ENCODE measurements around the gene DNM3. TPM values are rescaled to one million over a fixed set of nuclear protein-coding genes. Genes with fewer than 3 reads are reported as not detected.
A peak's percentile ranks its signal among the peaks of the same experiment; 100 is the strongest.

Gene DNM3
- total and polyA plus RNA-seq, 9 of the 15 experiments (the other 6 are each of a cell fraction or from before 2014, with no cell fraction given) = 0.08 to 0.36 (median 0.22) TPM; not detected in 1

DNA sequence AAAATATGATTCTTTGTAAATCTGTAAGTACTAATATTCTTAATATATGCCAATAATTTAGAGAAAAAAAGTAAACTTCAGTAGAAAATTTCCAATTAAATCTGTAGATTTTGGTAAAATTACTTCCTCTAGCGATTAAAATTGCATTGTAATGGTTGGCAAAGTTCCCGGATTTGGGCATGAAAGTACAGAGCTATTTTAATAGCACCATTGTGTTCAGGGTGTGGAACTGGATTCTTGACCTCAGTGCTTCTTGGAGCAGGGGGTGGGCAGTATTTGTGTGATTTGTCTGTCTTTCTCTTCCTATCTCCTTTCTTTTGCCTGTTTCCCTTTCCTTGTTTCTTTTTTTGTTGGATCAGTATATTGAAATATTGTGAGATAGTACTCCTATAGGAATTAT lies 72.1 kb downstream of the DNM3 start:
- Histone ChIP-seq H3K4me1 (replicated peaks in 1 of 2; ENCODE audit: control insufficient read depth in 2 of 2, insufficient read depth in 2 of 2, low read length in 2 of 2) (no peaks in the 10 kb centered on the region), H3K4me3 (no peak overlapping the region), H2AFZ (ENCODE audit: low read depth, low read length) (no peak overlapping the region), H3K9ac (ENCODE audit: insufficient read depth in 1 of 2, low read depth in 2 of 2, low read length in 2 of 2) (no peak overlapping the region), H3K36me3 (ENCODE audit: control insufficient read depth, insufficient read depth, low read length) (no peaks in the 10 kb centered on the region), H3K4me2 (ENCODE audit: insufficient read depth, low read length) (no peak overlapping the region), H3K79me2 (ENCODE audit: control insufficient read depth, insufficient read depth, low read length) (no peaks in the 10 kb centered on the region), H3K9me3 (replicated peaks; ENCODE audit: control insufficient read depth, insufficient read depth, low read depth, low read length) (no peaks in the 10 kb centered on the region), H4K20me1 (replicated peaks; ENCODE audit: control insufficient read depth, insufficient read depth, low read length) (no peaks in the 10 kb centered on the region), H3K27ac (ENCODE audit: extremely low read depth, low read depth, low read length) (no peak overlapping the region), H3K27me3 (ENCODE audit: control insufficient read depth in 2 of 2, insufficient read depth in 2 of 2, low read length in 2 of 2) (no peaks in the 10 kb centered on the region; a peak in 1 of 5 replicates), H3K9me1 (ENCODE audit: control insufficient read depth, insufficient read depth, low read length) (no peaks in the 10 kb centered on the region)
- ChIA-PET CTCF (ENCODE audit: low intra/inter-chr PET ratio) (no interaction called here), POLR2A (no interaction called here)
- intact Hi-C loops (cut with micrococcal nuclease) (no loop called here), in situ Hi-C loops (cut with MboI) (no loop called here)
- DNase-seq (ENCODE audit: extremely low read depth in 1 of 4, low spot score in 3 of 4) = no peak
- no peak for FAIRE-seq
- no peak for ATAC-seq
- 0% methylated on average over 2 of the region's 2 CpGs for WGBS (ENCODE audit: insufficient coverage, low coverage, missing lambda C conversion rate)
- no TSS peak for BruUV-seq (replicated peaks)
- 0 out of 2 replicates have a peak, but pooled peaks have one; percentile 15 for TF ChIP-seq NFIC (IDR thresholded peaks at IDR 0.05)
- no peak for TF ChIP-seq ZNF133 (CRISPR knock-in tag; IDR thresholded peaks at IDR 0.05)

DNA sequence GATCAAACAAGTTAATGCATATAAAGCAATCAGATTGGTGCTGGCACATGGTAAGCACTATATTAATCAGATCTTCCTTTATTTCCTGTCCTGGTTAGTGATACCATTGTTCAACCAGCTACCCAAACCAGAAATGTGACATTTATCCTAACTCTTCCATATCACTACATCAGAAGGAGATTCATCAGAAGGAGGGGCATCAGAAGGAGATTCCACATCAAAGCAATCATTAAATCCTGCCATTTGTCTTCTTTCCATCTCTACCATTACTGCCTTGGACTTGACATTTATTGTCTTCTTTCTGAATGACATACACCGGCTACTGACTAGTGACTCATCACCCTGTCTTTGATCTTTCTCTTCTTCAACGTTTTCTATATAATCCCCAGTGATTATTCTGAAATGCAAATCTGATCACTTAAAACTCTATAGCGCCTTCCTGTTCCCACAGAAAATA lies 75.0 kb downstream of the DNM3 start:
- H3K79me2 ChIP-seq (ENCODE audit: control insufficient read depth, insufficient read depth, low read length) = no peaks in the 10 kb centered on the region
- H3K4me1 ChIP-seq (replicated peaks in 1 of 2; ENCODE audit: control insufficient read depth in 2 of 2, insufficient read depth in 2 of 2, low read length in 2 of 2) = no peaks in the 10 kb centered on the region
- no peaks in the 10 kb centered on the region for H4K20me1 ChIP-seq (replicated peaks; ENCODE audit: control insufficient read depth, insufficient read depth, low read length)
- H3K36me3 ChIP-seq (ENCODE audit: control insufficient read depth, insufficient read depth, low read length) = no peaks in the 10 kb centered on the region
- H2AFZ ChIP-seq (ENCODE audit: low read depth, low read length) = no peak overlapping the region
- DNase-seq (ENCODE audit: extremely low read depth in 1 of 4, low spot score in 3 of 4) (no peak), ATAC-seq (no peak), FAIRE-seq (no peak)
- 0% methylated on average over 3 of the region's 3 CpGs for WGBS (ENCODE audit: insufficient coverage, low coverage, missing lambda C conversion rate)
- no peaks in the 10 kb centered on the region for H3K9me1 ChIP-seq (ENCODE audit: control insufficient read depth, insufficient read depth, low read length)
- TF ChIP-seq ZNF224 (CRISPR knock-in tag; IDR thresholded peaks at IDR 0.05) (no peak), SREBF2 (CRISPR knock-in tag; IDR thresholded peaks at IDR 0.05) (no peak), ZNF121 (CRISPR knock-in tag; conservative IDR thresholded peaks at IDR 0.05) (no peak), RBM17 (IDR thresholded peaks at IDR 0.05; ENCODE audit: borderline replicate concordance, low read depth, low read length) (no peak)
- H3K4me3 ChIP-seq = no peak overlapping the region
- in situ Hi-C loops (cut with MboI) (no loop called here), intact Hi-C loops (cut with micrococcal nuclease) (no loop called here)
- H3K27ac ChIP-seq (ENCODE audit: extremely low read depth, low read depth, low read length) = no peak overlapping the region
- no peak overlapping the region for H3K4me2 ChIP-seq (ENCODE audit: insufficient read depth, low read length)
- no peak overlapping the region for H3K9ac ChIP-seq (ENCODE audit: insufficient read depth in 1 of 2, low read depth in 2 of 2, low read length in 2 of 2)
- H3K27me3 ChIP-seq (ENCODE audit: control insufficient read depth in 2 of 2, insufficient read depth in 2 of 2, low read length in 2 of 2) = no peaks in the 10 kb centered on the region; a peak in 1 of 5 replicates
- H3K9me3 ChIP-seq (replicated peaks; ENCODE audit: control insufficient read depth, insufficient read depth, low read depth, low read length) = no peaks in the 10 kb centered on the region
- BruUV-seq (replicated peaks) = no TSS peak
- ChIA-PET POLR2A (no interaction called here), CTCF (ENCODE audit: low intra/inter-chr PET ratio) (no interaction called here)
